Epithelial cell of esophagus (primary cell): Measurements from ENCODE around the gene PARVB.

Experiments
- DNase-seq: peaks from one replicate; pipeline ENCODE4 v3.0.0; 2010; ENCODE audit warnings: low read depth
- H3K4me3 ChIP-seq: 2 replicates; pipeline ENCODE4 v1.5.1; 2011; ENCODE audit warnings: mild to moderate bottlenecking, low read length, control low read depth
- CTCF ChIP-seq: IDR thresholded peaks from 2 replicates; pipeline ENCODE4 v1.5.1; 2011; ENCODE audit warnings: low read depth, mild to moderate bottlenecking, low read length, control low read depth, inconsistent platforms; ENCODE audit not compliant: insufficient read depth; ENCODE audit errors: missing control alignments

The PARVB gene

GRCh38 chr22:44112191-44112590 is 88.1 kb downstream of the PARVB start:
- TF ChIP-seq CTCF = no peak
- no peak overlapping the region for H3K4me3 ChIP-seq
- DNase-seq = no peak

- no peak for DNase-seq
- TF ChIP-seq CTCF = no peak
- no peak overlapping the region for H3K4me3 ChIP-seq
Observed at GRCh38 chr22:44116331-44116730, 92.2 kb downstream of the PARVB start.

GRCh38 chr22:44116755-44117684 is 92.9 kb downstream of the PARVB start:
- no peak for TF ChIP-seq CTCF
- no peak for DNase-seq
- no peak overlapping the region for H3K4me3 ChIP-seq

GRCh38 chr22:44117746-44118145 is 93.6 kb downstream of the PARVB start:
- no peak overlapping the region for H3K4me3 ChIP-seq
- DNase-seq = no peak
- TF ChIP-seq CTCF = no peak

GRCh38 chr22:44118645-44119315 is 94.7 kb downstream of the PARVB start:
- no peak for DNase-seq
- H3K4me3 ChIP-seq = no peak overlapping the region
- no peak for TF ChIP-seq CTCF

- TF ChIP-seq CTCF = no peak
- DNase-seq = no peak
- no peak overlapping the region for H3K4me3 ChIP-seq
Observed at GRCh38 chr22:44119669-44120313, 95.7 kb downstream of the PARVB start.
